Prostate gland (tissue), 2 donors: ENCODE measurements around the gene TPPP. TPM values are rescaled to one million over a fixed set of nuclear protein-coding genes. Genes with fewer than 3 reads are reported as not detected.

Experiments used
- DNase-seq: peaks from one replicate; pipeline ENCODE4 v3.0.0-alpha.2; 2019; ENCODE audit warnings: low spot score
- H3K27ac ChIP-seq, 2 donors: fragments of 200-600 bp; sonication (generic); 2 replicates each; pipeline ENCODE4 v1.5.1; 2017 to 2019
- H3K27me3 ChIP-seq: fragments of 200-600 bp; sonication (generic); replicated peaks from 2 replicates; pipeline ENCODE4 v1.5.1; 2019; ENCODE audit not compliant: insufficient read depth
- H3K36me3 ChIP-seq, 2 donors: fragments of 200-600 bp; sonication (generic); 1 replicate in 1 of 2; 2 replicates in 1 of 2; pipeline versions ENCODE4 v1.5.1 to v1.8.1; 2017 to 2019
- H3K4me1 ChIP-seq: fragments of 200-600 bp; sonication (generic); replicated peaks from 2 replicates; pipeline ENCODE4 v1.5.1; 2019
- H3K4me3 ChIP-seq, 2 donors: fragments of 200-600 bp; sonication (generic); 2 replicates each; pipeline ENCODE4 v1.5.1; 2017 to 2019
- H3K9me3 ChIP-seq: fragments of 200-600 bp; sonication (generic); 2 replicates; pipeline ENCODE4 v1.5.1; 2017
- CTCF ChIP-seq, 4 experiments: fragments of 200-600 bp in 2 of 4; fragments of 450-650 bp in 2 of 4; sonication (generic) in 2 of 4; IDR thresholded peaks; 1 replicate in 3 of 4; 2 replicates in 1 of 4; pipeline ENCODE4 v1.5.1; 2016 to 2019; ENCODE audit warnings: antibody characterized with exemption in 4 of 4, mild to moderate bottlenecking in 2 of 4, moderate library complexity in 2 of 4
- POLR2A ChIP-seq: fragments of 450-650 bp; IDR thresholded peaks from one replicate; pipeline ENCODE4 v1.6.1; 2016; ENCODE audit warnings: antibody characterized with exemption, mild to moderate bottlenecking
- POLR2AphosphoS5 ChIP-seq: sonication (generic); formaldehyde crosslinking; IDR thresholded peaks from one replicate; pipeline ENCODE4 v1.6.1; 2017; ENCODE audit warnings: antibody characterized with exemption
- WGBS: methylation state at CpG from one replicate; pipeline ENCODE4 v1.1.5; 2018; 5-methylcytosine and 5-hydroxymethylcytosine counted together
- intact Hi-C: fragments of 100-400 bp; cut with DNase I; formaldehyde crosslinking; loops from one replicate; pipeline ENCODE4 v1.14.2; 2022
- total RNA-seq, 2 donors: library from RNA; depleted of rRNA; stranded (reverse); fragments of >200 nt; gene quantifications; one replicate each; pipeline ENCODE4 v1.1.0, GENCODE V29; 2016

The TPPP gene
- total RNA-seq, 2 donors from 2014 or later = 2.3 to 6.9 TPM

DNA sequence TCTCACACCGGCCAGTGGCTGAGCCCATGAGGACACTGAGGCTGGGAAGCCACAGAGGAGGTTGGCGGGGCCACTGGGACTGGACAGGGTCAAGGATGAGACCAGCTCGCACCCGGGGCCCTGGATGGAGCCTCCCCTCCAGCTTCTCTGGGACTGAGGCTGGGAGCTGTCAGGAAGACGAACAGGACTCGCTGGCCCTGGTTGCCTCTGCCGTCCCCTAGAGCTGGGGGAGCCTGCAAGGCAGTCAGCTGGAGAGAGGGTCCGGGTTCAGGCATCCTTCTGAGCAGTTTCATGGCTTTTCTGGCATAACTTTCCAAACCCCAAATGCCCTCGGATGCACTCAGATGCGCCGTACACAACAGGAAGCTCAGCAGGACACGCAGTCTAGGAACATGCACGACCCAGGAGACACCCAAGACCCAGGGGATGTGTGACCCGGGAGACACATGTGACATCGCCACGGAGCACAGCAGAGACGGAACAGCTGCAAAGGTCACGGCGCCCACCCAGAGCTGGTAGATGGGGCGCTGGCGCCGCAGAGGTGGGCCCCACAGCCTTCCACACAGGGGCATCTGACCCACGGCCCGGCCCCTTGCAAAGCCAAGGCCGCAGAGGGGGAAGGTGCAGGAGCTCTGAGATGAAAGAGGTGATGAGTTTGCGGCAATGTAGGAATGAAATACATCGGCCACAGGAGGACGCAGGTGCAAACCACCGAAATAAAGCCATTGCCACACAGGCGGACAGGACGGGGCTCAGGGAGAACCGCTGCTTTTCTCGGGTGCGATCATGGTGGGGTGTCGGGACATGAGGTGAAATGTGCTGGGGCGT, 17.1 kb downstream of the TPPP start:
- TF ChIP-seq POLR2AphosphoS5 = no peak
- no peak overlapping the region for H3K4me3 ChIP-seq
- DNase-seq = no peak
- no peak overlapping the region for H3K27ac ChIP-seq
- H3K36me3 ChIP-seq = no peaks in the 10 kb centered on the region
- peaks cover 16% of the 10 kb centered on the region for H3K4me1 ChIP-seq
- H3K9me3 ChIP-seq = no peaks in the 10 kb centered on the region
- intact Hi-C loops = no loop called here
- H3K27me3 ChIP-seq = peaks cover 7% of the 10 kb centered on the region
- WGBS = 73% methylated on average over 36 of the region's 36 CpGs

DNA sequence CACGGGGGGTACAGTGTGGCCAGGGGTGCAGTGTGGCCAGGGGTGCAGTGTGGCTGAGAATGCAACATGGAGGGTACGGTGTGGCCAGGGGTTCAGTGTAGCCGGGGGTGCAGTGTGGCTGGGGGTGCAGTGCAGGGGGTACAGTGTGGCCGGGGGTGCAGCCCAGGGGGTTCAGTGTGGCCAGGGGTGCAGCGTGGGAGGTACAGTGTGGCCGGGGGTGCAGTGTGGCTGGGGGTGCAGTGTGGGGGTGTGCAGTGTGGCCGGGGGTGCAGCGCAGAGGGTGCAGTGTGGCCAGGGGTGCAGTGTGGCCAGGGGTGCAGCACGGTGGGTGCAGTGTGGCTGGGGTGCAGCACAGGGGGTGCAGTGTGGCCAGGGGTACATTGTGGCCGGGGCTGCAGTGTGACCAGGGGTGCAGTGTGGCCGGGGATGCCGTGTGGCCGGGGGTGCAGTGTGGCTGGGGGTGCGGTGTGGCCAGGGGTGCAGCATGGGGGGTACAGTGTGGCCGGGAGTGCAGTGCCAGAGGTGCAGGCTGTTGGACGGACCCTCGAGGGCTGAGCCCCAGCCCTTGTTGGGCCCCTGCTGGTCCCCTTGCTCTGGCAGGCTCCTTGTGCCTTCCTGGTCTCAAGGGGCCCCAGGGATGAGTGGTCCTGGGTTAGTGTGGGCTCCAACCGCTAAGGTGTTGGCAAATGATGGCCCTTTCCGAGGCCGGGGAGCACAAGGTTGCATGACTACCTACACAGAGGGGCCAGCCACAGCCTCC, 17.9 kb downstream of the TPPP start:
- no peak for TF ChIP-seq POLR2A
- no peak for TF ChIP-seq POLR2AphosphoS5
- no peak for TF ChIP-seq CTCF (IDR thresholded peaks at IDR 0.05)
- peaks cover 7% of the 10 kb centered on the region for H3K27me3 ChIP-seq
- intact Hi-C loops = no loop called here
- no peak overlapping the region for H3K4me3 ChIP-seq
- no peaks in the 10 kb centered on the region for H3K36me3 ChIP-seq
- peaks cover 16% of the 10 kb centered on the region for H3K4me1 ChIP-seq
- DNase-seq = no peak
- H3K27ac ChIP-seq = no peak overlapping the region
- 81% methylated on average over 13 of the region's 20 CpGs for WGBS
- no peaks in the 10 kb centered on the region for H3K9me3 ChIP-seq

- WGBS = 59% methylated on average over 2 of the region's 7 CpGs
- peaks cover 16% of the 10 kb centered on the region for H3K4me1 ChIP-seq
- TF ChIP-seq CTCF (IDR thresholded peaks at IDR 0.05) = no peak
- no peak for TF ChIP-seq POLR2AphosphoS5
- no peak for TF ChIP-seq POLR2A
- H3K27ac ChIP-seq = no peak overlapping the region
- H3K27me3 ChIP-seq = peaks cover 7% of the 10 kb centered on the region
- no peaks in the 10 kb centered on the region for H3K9me3 ChIP-seq
- no peak for DNase-seq
- no peaks in the 10 kb centered on the region for H3K36me3 ChIP-seq
- intact Hi-C loops = no loop called here
- H3K4me3 ChIP-seq = no peak overlapping the region
Measured at GRCh38 chr5:674630-675011, 18.5 kb downstream of the TPPP start.

GRCh38 chr5:673831-674629, 19.1 kb downstream of the TPPP start:
- no peak overlapping the region for H3K4me3 ChIP-seq
- no peak overlapping the region for H3K27ac ChIP-seq
- no peaks in the 10 kb centered on the region for H3K9me3 ChIP-seq
- H3K27me3 ChIP-seq = peaks cover 7% of the 10 kb centered on the region
- intact Hi-C loops = no loop called here
- 34% methylated on average over 21 of the region's 27 CpGs for WGBS
- DNase-seq = no peak
- TF ChIP-seq POLR2AphosphoS5 (no peak), POLR2A (no peak), CTCF (IDR thresholded peaks at IDR 0.05) (no peak)
- peaks cover 16% of the 10 kb centered on the region for H3K4me1 ChIP-seq
- H3K36me3 ChIP-seq = no peaks in the 10 kb centered on the region
